ENCODE measurements around the gene PDCD11.

The PDCD11 gene

GRCh38 chr10:103450201-103450695 is 53.8 kb downstream of the PDCD11 start:
- no peak for DNase-seq

DNA sequence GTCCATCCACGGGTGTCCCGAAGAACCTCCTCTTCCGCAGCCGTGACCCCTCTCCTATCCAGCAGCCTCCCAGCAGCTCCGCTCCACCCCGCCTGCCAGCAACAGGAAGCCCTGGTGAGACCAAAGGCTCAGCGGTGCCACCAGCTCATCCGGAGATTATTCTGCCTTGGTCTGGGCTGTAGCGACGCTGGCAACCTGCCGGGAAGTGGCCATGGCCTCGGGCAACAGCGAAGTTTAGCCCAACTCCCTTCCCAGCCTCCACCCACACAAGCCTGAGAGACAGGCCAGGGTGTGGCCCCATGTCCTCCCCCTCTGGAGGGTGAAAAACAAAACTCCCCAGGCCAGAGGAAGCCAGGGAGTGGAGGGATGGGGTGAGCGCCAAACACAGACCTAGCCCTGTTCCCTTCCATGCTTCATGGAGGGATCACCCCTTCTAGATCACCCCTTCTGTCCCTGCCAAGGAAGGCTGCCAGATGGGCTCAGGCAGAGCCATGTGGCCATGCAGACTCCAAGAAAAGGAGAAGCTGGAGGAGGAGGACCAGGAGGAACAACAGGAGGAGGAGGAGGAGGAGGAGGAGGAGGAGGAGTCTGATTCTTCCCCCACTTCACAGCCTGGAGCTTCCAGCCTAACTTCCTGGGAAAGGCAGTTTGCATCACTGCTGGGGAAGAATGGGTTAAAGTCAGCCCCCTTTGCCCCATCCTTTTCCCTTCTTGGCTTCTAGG is 54.8 kb downstream of the PDCD11 start:
- peak in 2 of 3 experiments; percentile 3 to 25 for DNase-seq

DNA sequence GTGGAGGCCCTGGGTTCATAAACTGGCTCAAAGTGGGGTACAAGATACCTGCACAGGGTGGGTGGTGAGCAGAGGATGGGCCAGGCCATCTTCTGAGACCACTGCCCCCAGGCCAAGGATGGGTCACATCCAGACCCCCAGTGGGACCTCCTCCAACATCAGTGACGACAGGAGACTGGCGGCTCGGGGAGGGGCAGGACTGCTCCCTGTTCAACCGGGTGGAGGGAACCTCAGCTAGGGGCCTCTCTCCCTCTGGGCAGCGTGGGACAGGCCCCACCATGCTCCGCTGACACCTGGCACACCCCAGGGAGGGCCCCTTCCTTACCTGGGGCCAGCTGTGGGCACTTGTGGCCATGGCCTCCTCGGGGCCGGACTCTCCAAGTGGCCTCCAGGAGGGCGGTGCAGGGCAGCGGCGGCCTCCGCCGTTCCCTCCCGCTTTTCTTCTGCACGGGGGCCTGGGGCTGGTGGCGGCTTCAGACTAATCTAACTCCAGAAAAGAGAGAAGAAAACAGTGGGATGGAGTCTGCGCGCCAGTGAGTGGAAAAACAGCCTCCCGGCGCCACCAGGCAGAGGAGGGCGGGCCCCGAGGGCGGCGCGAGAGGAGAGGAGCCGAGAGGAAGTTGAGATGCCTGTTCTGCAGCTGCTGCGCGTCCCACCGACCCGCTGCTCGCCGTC is 55.5 kb downstream of the PDCD11 start, which contains the start of gene CALHM2:
TSS of gene CALHM2 (minus strand) at position 540 of the 675 bp plus-strand sequence. CDS start 2,429 bp downstream, outside the sequence.
- peak; percentile 35 to 65 (median 58) for DNase-seq

DNA sequence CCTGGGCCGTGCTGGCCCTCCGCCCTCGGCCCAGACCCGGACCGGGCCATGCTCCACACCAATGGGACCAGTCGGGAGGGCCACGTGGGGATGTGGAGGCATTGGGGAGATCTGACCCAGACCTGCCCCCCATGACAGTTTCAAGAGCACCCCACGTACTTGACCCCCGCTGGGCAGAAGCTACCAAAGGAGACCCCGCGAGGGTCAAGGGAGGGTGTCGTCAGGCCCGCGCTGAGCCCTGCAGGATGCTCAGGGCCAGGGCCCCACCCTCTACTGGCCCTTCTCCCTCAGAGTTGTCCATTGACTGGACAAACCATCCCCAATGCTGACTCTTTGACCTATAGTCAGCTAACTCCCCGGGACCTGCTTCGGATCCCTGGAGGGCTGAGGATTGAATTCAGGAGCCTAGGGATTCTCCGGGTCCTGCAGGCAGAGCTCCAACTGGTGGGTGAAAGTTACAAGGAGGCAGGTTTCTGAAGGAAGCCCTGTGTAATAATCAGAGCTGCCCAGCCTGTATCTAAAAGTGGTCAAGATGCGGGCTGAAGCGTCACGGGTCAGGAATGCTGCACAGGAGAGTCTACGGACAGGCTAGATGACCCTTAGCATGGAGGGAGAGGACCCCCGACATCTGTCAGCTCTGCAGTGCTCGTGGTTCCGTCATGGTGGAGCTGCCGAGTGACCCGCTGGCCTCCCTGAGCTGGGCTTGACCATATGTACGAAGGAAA is 56.2 kb downstream of the PDCD11 start:
- DNase-seq = peak in 1 of 3 experiments; percentile 22

GRCh38 chr10:103454026-103454425 is 57.6 kb downstream of the PDCD11 start:
- DNase-seq = no peak

DNA sequence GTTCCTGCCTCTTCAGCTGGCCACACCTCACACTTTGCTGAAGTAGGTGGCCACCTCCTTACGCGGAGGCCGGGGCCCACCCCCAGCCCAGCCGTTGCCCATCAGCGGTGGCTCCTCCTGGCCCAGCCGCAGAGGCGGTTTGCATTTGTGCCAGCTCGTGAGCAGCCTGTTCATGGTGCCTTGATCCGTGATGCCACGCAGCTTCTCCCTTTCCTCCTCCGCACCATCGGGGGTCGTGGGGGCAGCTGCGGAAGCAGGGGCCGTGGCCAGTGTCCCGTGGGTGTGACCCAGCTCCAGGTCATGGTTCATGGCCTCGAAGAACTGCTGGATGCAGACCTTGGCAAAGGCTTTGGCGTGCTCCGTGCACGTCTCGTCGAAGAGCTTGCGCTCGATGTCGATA is 58.8 kb downstream of the PDCD11 start:
- DNase-seq = no peak

GRCh38 chr10:103456074-103456660 is 59.7 kb downstream of the PDCD11 start:
- DNase-seq = no peak

GRCh38 chr10:103457176-103457712 is 60.8 kb downstream of the PDCD11 start:
- DNase-seq = no peak

- no peak for DNase-seq
Observed at GRCh38 chr10:103457896-103458583, 61.6 kb downstream of the PDCD11 start.

GRCh38 chr10:103458720-103459119 is 62.3 kb downstream of the PDCD11 start, which contains the start of gene CALHM1:
Gene CALHM1 (minus strand): TSS chr10:103458900. CDS start chr10:103458751, 149 bp downstream.
- peak; percentile 55 to 75 (median 56) for DNase-seq

DNA sequence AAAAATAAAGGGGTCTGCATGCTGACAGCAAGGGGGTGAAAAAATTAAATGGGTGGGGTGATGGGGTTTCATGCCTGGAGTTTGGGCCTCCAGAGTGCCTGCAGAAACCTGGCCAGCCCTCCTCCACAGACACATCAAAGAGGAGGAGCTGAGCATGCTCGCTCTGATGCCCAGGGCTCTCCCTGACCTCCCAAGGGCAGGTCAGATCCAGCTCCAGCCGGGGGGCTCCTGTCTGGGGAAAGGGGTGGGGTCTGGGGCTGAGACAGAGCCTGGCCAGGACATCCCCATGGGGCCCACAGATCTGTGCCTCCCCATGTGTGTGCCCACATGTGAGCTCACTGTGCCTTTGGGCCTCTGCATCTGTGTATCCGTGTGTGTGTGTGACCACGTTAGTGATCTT is 63.2 kb downstream of the PDCD11 start:
- no peak for DNase-seq

- DNase-seq = no peak
Observed at GRCh38 chr10:103463499-103463898, 67.1 kb downstream of the PDCD11 start.

DNA sequence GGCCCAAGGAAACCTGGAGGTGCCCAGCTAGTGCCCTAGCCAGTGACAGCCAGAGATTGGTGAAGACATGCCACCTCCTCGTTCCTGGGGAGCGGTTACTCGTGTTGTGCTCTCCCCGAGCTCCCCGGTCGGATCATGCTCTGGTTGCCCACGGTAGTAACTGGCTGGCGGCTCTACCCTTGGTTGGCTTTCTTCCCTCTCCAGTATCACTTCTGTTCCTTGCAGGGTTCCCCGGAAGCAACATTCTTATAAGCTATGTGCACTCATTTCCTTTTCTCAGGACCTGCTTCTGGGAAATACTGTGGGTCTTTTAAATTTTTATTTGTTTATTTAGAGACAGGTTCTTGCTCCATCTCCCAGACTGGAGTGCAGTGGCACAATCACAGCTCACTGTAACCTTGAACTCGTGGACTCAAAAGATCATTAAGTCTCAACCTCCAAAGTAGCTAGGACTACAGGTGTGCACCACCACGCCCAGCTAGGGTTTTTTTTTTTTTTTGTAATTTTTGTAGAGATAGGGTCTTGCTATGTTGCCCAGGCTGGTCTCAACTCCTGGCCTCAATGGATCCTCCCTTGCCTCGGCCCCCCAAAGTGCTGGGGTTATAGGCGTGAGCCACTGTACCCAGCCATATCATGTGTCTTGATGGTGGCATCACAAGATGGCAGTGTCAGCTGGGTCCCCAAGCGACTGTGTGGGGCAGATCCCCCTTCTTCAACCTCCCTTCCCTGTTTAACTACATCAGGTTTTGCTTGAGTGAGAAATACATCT is 69.2 kb downstream of the PDCD11 start:
- DNase-seq = no peak

- no peak for DNase-seq
Observed at GRCh38 chr10:103466734-103467133, 70.3 kb downstream of the PDCD11 start.

DNA sequence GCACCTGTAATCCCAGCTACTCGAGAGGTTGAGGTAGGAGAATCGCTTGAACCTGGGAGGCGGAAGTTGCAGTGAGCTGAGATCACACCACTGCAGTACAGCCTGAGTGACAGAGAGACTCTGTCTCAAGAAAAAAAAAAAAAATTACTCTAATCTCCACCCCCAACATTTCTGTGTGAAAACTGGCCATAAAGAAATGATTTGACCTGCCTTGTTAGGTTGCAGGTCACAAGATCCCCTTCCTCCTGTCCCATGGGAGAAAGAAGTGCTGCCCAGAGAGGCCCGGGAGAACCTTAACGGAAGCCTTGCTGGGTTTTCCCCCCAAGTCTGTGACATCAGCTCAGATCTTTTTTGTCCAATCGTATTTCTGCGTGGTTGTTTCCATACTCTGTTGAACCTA is 71.0 kb downstream of the PDCD11 start:
- no peak for DNase-seq

GRCh38 chr10:103469201-103469600 is 72.8 kb downstream of the PDCD11 start:
- no peak for DNase-seq

- DNase-seq = no peak
Observed at GRCh38 chr10:103470761-103471653, 74.6 kb downstream of the PDCD11 start.

- DNase-seq = no peak
Observed at GRCh38 chr10:103472005-103472404, 75.6 kb downstream of the PDCD11 start.

GRCh38 chr10:103473261-103473671 is 76.8 kb downstream of the PDCD11 start:
- peak in 2 of 3 experiments; percentile 65 to 83 for DNase-seq

GRCh38 chr10:103474077-103474476 is 77.7 kb downstream of the PDCD11 start:
- no peak for DNase-seq
